GM11168 (cell line): ENCODE results near the gene ABCA13.
"Not testable (repeated sequence)": the region's sequence is repeated elsewhere in the genome, so short reads cannot be mapped to it uniquely, and the experiment has no call there.

Experiments used
- in situ Hi-C: fragments of 300-500 bp; cut with MboI; formaldehyde crosslinking; loops from one replicate; pipeline ENCODE4 v1.12.0; 2022; ENCODE audit warnings: low sequenced_read_pairs; ENCODE audit not compliant: unreplicated experiment

The ABCA13 gene

DNA sequence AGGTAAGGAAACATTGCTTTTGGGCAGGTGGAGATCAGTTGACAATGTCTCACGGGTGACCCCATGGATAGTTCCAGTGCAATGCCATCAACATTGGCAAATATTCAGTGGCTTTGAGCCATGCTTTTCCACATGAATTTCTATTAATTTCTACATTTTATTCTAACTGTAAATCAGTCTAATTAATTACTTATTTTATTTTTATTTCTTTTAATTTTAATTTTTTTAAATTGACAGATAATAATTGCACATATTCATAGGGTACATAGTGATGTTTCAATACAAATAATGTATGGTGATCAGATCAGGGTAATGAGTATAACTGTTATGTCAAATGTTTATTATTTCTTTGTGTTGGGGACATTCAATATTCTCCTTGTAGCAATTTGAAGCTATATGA, 3.8 kb downstream of the ABCA13 start:
- in situ Hi-C loops, result no loop called here

DNA sequence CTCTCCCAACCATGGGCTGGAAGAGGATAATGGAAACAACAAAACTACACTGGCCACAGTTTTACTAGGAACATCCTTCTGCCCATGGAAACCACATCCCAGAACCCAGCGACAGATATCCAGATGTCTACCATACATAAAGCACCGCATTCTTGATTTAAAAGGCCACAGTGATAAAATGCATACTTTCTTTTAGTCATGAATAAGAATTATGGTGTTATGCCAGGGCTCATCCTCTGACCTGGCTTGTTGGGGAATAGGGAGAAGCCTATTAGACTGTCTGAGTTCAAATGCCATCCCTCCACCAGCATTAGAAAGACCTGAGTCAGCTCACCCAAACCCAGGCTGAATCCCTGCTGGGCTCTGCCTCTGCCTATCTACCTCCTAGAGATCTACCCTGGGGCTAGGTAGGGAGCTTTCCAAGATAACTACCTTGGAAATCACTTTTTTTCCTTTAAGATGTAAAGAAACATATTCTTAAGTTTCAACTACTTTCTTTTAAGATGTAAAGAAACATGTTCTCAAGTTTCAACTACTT, 5.2 kb downstream of the ABCA13 start:
- in situ Hi-C loops, result no loop called here

DNA sequence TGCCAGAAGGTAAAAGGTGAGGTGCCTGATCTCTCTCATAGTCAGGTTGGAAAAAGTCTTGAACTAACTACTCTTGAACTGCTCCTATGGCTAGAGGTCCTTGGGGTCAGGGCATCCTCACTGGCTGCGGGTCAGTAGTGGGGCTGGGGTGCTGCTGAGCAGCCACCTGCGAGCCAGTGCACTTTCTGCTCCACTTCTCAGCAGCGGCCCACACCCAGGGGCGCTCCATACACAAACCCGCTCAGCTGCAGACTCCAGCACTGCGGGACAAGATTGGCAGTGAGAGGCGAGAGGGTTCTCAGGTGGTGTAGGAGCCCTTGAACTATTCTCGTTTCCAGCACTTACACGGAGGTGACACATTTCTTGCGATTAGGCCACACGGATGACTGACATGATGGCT, 6.0 kb downstream of the ABCA13 start:
- in situ Hi-C loops, result no loop called here

DNA sequence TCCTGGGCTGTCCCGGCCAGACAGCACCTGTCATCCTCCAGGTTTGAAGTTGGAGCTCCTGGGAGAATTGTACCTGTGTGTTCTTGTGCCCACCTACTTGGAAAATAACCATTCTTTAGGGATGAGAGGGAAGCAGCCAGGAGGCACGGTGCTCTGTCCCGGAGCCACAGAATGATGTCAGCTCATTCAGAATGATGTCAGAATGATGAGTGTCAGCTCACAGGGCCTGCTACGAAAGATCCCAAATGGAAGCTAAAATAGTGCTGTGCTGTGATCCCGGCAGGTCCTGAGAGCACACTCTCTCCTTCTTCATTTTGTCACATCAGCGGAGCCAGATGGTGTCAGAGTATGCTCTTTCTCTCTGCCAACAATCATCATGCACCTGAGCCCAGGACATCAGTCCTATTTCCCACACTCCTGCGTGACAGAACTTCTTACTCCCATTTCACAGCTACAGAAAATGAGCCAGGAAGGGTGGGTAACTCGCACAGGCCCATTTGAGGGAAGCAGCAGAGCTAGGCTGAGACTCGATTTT, 8.3 kb downstream of the ABCA13 start:
- in situ Hi-C loops, result no loop called here

DNA sequence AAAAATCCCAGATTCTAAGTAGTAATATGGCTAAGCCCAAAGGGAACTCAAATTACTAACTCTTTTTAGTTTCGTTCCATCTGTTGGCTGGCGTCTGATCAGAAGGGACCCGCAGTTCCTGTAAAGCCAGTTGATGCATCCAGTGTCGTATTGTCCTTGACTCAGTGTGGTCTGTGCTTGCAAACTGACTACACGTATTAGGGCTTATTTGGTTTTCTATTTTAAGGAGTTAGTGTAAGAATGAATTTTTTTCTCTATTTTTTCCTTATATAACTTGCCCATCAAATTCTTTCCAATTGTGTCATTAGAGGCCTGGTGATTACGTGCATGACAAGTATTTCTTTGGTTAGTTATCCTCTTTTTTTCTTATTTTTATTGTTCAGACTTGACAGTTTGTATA, 9.7 kb downstream of the ABCA13 start:
- in situ Hi-C loops, result no loop called here

DNA sequence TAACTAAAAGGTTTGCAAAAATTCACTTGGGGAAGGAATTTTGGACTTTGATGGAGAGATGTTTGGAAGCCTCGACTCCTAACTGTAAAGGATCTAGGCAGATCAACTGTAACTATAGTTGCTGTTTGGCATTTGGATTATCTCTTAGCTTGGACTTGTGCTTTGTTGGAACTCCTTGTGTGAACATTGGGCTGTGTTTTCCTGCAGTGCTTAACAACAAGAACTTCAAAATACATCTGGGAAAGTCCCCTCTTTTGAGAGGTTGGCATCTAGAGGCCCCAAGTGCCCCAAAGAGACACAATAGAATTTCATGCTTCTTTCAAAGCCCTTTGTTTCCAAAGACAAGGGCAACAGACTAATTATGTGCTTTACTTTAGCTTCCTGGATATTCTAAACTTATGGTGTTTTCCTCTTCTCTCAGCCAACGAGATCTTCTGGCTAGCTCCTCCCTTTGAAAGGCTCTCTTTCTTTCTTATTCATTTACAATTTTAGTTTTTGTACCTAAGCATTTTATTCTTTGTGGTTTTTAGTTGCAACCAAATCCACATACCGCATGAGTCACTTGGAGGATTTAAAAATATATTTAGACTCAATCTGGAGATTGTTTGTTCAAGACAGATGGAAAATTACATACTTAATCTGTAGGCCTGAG, 11.6 kb downstream of the ABCA13 start:
- in situ Hi-C loops, result no loop called here

DNA sequence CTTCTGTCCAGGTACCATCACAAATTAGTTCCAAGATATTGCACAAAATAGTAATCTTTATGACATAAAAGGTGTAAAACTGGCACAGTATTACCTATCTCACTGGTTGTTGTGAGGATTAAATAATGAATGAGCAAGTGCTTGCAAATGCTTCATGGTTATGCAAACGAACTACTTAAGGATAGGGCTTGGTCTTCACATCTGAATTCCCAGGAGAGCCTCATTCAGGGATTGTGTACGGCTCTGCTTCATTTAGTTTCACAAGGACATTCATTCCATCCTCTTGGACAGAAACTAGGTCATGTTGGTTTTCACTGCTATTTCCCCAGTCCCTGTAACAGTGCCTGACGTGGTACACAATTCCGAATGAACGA, 12.1 kb downstream of the ABCA13 start:
- in situ Hi-C loops, result no loop called here

DNA sequence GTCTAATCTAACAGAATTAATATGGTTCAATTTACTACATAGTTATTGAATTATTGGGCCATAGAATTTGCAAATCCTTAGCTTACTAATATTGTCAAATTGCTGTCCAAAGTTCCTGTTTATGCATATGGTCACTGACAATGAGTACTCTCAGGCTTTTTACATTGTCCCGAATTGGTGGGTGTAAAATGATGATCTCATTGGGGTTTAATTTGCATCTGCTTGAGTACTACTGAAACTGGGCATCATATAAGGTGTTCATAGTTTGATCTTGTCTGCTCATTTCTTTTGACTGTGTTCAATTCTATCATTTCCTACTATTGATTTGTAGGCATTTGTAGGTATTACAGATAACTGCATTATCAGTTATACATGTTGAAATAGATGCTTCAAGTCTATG, 12.7 kb downstream of the ABCA13 start:
- in situ Hi-C loops, result no loop called here

DNA sequence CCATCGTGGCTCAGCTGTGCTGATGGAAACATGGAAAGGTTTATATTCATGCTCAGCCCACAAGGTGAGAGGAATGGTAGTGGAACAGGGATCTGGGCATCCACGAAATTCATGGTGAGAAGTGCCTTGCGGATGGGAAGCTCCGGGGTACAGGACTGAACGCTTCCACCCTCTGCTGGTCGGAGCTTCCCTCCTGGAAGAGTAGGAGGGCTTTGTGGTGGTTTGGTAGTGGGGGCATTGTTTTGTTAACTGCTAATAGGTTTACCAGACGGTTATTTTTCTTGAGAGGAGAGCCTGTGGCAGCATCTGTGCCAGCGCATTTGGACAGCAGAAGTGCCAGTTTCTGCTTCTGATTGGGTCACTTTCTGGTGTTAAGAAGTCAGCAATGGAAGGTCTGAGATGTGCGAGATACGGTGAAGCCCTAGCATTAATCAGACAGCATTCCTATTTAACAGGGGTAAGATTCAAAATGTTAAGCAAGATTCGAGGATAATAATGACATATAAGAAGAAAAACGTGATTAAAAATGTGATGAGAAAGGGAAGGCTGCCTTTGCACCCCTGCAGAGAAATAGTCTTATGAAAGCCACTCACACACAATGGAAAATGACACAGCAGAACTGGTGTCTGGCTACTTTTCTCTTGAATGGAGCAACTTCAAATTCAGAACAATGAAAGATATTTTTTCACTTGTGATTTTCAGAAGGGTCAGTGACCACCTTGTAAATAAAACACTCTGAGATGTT, 17.7 kb downstream of the ABCA13 start:
- in situ Hi-C loops, result no loop called here

DNA sequence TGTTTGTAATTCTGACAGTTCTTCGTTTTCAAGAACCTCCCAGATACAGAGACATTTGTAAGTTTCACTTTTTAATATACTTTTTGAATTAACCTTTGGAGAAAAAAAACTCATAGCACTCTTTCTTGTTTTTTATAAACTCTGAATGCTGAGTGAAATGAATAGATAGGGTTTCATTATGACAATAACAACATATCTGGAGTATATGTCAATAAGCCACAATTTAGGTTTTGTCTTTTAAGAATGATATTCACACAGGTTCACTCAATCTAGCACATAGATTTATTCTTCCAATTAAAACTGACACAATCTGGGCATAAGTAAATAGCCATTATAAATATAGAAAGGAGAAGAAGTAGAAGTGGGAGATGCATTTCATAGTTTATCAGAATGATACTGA, 21.7 kb downstream of the ABCA13 start:
- in situ Hi-C loops, result no loop called here

DNA sequence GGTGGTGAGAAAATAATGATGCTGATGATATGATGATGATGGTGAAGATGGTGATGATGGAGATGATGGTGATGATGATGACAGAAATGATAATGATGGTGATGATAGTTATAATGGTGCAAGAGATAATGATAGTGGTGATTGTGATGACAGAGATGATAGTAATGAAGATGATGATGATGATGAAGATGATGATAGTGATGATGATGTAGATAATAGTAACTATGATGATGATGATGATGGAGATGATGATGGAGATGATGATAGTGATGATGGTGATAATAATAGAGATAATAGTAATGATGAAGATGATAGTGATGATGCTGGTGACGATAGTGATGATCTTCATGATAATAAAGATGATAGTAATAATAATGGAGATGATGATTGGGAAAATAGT, 22.2 kb downstream of the ABCA13 start:
- in situ Hi-C loops, result no loop called here

DNA sequence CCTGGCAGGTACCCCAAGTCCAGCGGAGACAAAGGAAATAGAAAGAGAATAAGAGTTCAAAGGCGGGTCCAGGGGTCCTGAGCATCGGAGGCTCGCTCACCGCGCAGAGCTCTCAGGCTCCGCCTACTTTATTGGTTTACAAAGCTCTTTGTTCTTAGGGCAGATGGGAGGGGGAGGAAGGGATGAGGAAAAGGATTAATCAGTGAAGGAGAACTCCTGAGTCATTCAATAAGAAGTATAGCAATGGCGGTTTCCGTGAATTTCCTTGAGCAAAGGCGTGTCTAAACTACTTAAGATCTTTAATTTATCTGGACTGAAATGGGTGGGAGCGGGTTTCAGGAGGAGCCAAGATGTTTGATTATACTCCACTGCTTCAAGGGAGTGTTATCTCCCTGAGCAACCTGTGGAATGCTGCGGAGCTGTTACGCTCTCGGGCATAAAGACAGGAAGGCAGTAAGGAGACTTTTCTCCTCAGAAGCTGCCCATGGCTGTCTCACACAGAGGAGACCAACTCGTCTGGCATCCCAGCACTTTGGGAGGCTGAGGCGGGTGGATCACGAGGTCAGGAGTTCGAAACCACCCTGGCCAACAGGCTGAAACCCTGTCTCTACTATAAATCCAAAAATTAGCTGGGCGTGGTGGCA, 29.8 kb downstream of the ABCA13 start:
- in situ Hi-C loops, result not testable (repeated sequence)

DNA sequence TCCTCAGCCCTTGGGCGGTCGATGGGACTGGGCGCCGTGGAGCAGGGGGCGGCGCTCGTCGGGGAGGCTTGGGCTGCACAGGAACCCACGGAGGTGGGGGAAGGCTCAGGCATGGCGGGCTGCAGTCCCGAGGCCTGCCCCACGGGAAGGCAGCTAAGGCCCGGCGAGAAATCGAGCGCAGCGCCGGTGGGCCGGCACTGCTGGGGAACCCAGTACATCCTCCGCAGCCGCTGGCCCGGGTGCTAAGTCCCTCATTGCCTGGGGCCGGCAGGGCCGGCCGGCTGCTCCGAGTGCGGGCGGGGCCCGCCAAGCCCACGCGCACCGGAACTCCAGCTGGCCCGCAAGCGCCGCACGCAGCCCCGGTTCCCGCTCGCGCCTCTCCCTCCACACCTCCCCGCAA, 31.7 kb downstream of the ABCA13 start:
- in situ Hi-C loops, result not testable (repeated sequence)

DNA sequence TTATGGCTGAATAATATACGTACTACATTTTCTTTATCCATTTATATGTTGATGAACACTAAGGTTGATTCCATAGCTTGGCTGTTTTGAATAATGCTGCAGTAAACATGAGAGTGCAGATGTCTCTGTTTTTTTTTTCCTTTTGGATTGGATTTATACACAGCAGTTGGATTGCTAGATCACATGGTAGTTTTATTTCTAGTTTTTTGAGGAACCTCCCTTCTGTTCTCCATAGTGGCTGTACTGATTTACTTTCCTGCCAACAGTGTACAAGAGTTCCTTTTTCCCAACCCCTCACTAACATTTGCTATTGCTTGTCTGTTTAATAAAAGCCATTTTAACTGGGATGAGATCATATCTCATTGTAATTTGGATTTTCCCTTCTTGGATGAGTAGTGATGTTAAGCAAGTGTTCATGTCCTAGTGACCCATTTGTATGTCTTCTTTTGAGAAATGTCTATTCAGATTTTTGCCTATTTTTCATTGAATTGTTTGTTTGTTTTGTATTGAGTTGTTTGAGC, 36.0 kb downstream of the ABCA13 start:
- in situ Hi-C loops, result no loop called here

DNA sequence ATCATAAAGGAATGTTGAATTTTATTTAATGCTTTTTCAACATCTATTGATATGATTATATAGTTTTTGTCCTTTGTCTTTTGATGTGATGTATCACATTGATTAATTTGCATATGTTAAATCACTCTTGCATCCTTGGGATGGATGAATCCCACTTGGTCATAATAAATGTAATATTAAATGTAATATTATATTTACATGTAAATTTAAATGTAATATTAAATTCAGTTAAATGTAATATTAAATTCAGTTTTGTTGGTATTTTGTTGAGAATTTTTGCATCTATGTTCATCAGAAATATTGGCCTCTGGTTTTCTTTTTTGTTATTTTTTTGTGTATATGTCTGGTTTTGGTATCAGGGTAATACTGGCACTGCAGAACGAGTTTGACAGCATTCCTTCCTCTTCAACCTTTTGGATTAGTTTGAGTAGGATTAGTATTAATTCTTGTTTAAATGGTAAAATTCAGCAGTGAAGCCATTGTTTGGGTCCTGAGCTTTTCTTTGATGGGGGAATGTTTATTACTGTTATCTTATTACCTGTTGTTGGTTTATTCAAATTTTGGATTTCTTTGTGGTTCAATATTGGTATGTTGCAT, 37.8 kb downstream of the ABCA13 start:
- in situ Hi-C loops, result no loop called here

DNA sequence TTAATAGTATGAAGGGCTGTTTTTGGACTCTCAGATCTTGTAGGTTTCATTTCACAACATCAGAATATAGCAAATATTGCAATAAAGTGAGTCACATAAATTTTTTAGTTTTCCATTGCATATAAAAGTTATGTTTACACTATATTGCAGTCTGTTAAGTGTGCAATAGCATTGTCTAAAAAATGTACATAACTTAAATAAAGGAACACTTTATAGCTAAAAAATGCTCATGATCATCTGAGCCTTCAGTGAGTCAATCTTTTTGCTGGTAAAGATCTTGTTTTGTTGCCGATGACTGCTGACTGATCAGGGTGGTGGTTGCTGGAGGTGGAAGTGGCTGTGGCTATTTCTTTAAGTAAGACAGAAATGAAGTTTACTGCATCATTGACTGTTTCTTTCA, 42.0 kb downstream of the ABCA13 start:
- in situ Hi-C loops, result no loop called here

DNA sequence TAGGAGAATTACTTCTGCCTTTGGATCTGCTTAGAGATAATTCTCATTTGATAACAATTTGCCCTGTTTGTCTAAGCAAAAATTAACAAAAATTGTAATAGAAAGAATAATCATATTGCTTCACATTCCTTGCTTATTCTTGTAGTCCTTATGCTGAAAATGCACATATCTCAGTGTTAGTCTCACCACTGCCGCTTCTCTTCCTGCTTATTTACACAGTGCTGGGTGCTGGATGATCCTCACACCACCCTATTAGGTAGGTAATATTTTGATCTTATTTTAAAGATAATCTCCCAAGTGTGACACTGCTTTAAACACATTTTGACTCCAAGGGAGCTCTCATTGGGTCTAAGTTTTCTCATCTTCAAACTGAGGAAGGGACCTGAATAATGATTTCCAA, 46.0 kb downstream of the ABCA13 start:
- in situ Hi-C loops, result no loop called here

DNA sequence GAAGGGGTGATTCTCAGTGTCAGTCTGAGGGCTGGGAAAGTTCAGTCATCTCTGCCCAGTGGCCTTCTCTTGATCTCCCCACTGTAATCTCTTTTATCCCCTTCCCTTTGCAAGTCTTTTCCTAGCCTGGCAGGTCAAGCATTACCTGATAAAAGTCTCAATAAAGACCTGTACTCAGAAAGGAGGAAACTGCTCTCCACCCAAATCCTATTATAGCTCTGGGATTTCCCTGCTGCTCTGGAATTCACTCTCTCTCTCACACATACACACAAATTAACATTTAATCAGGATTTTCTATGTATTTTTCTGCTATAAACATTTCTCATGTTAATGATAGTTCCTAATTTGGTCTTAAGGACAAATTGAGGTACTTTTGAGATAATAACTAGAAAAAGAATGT, 46.5 kb downstream of the ABCA13 start:
- in situ Hi-C loops, result no loop called here

DNA sequence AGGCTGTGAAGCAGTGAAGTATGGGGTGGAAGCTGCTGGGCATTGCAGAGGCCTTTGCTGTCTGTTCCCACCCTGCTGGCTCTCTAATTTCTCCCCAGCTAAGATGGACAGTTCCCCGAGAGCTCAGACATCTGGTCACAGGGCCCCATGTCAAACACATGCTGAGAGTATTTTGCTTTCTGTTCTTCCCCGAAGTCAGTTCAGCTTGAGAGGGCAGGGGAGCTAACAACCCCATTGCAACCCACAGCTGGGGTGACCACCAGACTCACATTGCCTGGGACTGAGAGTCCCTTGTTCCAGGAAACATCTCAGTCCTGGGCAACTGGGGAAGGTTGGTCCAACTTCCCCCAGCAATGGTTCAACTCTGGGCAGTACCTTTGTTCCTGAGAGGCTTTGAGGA, 52.8 kb downstream of the ABCA13 start:
- in situ Hi-C loops, result no loop called here

DNA sequence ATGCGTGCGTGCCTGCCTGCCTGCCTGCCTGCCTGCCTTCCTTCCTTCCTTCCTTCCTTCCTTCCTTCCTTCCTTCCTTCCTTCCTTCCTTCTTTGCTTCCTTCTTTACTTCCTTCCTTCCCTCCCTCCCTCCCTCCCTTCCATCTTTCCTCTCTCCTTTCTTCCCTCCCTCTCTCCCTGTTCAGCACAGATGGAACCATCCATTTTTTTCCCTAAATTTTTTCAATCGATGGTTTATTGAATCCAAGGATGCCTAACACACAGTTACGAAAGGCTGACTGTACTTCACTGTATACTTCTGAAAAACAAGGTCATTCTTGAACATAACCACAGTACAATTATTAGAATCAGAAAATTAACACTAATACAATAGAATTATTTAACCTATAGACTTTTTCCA, 53.8 kb downstream of the ABCA13 start:
- in situ Hi-C loops, result no loop called here

DNA sequence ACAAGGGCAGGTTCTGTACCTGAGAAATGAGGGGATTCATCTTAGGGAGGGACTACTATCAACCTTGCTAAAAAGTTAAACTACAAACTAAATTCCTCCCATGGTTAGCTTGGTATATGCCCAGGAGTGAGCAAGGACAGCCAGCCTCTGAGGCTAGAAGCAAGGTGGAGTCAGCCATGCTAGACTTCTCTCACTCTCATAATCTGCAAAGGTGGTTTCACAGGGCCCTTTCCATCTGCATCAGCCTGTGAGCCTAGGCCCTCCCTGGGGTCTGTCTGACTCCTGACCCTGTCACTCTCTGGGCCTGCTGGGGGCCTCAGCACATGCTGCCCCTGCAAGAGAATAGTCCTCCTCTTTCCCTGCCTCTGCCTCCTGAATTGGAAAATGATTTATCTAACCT, 66.1 kb downstream of the ABCA13 start:
- in situ Hi-C loops, result no loop called here
